IPS-11a (cell line): ENCODE results near the gene RBPMS2.
"Not testable (repeated sequence)": the region's sequence is repeated elsewhere in the genome, so short reads cannot be mapped to it uniquely, and the experiment has no call there.

Experiments
- H3K4me3 ChIP-seq: one replicate; pipeline ENCODE4 v1.5.1; 2013; ENCODE audit warnings: low read depth, low read length, control low read depth

The RBPMS2 gene

GRCh38 chr15:64754663-64755426 is 20.5 kb downstream of the RBPMS2 start:
- H3K4me3 ChIP-seq: no peak overlapping the region

GRCh38 chr15:64753480-64754185 is 21.8 kb downstream of the RBPMS2 start:
- H3K4me3 ChIP-seq: no peak overlapping the region

- no peak overlapping the region for H3K4me3 ChIP-seq
These were observed 23.9 kb downstream of the RBPMS2 start for GRCh38 chr15:64751464-64751863.

GRCh38 chr15:64749999-64750657 is 25.3 kb downstream of the RBPMS2 start:
- no peak overlapping the region for H3K4me3 ChIP-seq

GRCh38 chr15:64749167-64749566 is 26.2 kb downstream of the RBPMS2 start:
- no peak overlapping the region for H3K4me3 ChIP-seq

DNA sequence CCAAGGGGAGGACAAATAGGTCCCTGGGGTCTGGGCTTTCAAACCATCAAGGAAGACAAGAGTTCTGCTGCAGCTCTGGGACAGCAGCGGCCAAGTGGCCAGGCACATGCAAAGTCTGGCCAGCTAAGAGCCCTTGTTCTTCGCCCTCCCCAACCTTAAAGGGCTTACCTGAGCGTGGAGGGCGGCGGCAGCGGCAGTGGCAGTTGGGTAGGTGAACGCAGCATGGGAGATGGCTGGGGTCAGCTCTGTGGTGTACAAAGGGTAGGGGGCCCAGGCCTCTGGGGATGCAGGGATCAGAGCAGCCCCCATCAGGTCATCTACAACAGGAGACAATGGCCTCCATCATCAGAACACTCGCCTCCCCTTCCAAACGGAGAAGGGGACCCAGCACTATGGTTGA is 27.1 kb downstream of the RBPMS2 start:
- H3K4me3 ChIP-seq: no peak overlapping the region

DNA sequence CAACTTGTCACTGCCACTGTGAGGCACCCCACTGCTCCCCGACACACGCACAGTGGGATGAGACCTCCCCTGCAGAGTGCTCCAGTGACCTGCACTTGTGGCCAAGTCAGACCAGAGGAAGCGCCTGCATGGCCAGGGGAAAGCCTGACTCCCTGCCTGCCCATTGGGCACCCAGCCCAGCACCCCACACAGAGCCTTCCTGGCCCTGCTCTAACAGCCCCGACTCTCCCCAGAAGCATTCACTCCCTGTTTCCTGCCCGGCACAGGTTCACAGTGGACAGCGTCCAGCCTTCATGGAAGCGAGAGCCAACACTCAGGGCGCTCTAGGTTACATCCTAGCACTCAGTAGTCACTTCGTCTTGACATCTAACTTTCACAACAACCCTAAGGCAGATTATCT is 27.8 kb downstream of the RBPMS2 start:
- no peak overlapping the region for H3K4me3 ChIP-seq

GRCh38 chr15:64746921-64747320 is 28.5 kb downstream of the RBPMS2 start:
- no peak overlapping the region for H3K4me3 ChIP-seq

- no peak overlapping the region for H3K4me3 ChIP-seq
These were observed 29.0 kb downstream of the RBPMS2 start for GRCh38 chr15:64746356-64746755.

GRCh38 chr15:64743691-64744090 is 31.7 kb downstream of the RBPMS2 start:
- H3K4me3 ChIP-seq: no peak overlapping the region

- H3K4me3 ChIP-seq: no peak overlapping the region
These were observed 32.5 kb downstream of the RBPMS2 start for GRCh38 chr15:64742921-64743320.

DNA sequence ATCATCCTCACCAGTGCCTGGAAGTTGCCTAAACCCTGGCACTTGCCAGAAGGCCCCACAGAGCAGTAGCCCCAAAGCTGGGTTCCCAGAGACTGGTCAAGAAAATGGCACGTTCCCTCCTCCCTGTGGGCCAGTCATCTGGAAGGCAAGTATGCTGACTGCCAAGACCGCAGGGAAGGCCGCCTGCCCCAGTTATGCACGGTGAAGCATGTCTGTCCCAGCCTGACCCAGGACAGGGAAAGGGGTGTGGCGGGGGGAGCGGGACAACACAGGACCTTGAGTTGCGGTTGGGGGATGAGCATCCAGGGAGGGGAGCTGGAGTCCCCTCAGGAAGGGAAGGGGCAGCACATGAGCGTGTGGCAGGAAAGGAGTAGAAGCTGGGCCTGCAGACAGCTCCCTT is 33.0 kb downstream of the RBPMS2 start:
- H3K4me3 ChIP-seq: no peak overlapping the region

- H3K4me3 ChIP-seq: not testable (repeated sequence)
These were observed 33.7 kb downstream of the RBPMS2 start for GRCh38 chr15:64741708-64742107.

DNA sequence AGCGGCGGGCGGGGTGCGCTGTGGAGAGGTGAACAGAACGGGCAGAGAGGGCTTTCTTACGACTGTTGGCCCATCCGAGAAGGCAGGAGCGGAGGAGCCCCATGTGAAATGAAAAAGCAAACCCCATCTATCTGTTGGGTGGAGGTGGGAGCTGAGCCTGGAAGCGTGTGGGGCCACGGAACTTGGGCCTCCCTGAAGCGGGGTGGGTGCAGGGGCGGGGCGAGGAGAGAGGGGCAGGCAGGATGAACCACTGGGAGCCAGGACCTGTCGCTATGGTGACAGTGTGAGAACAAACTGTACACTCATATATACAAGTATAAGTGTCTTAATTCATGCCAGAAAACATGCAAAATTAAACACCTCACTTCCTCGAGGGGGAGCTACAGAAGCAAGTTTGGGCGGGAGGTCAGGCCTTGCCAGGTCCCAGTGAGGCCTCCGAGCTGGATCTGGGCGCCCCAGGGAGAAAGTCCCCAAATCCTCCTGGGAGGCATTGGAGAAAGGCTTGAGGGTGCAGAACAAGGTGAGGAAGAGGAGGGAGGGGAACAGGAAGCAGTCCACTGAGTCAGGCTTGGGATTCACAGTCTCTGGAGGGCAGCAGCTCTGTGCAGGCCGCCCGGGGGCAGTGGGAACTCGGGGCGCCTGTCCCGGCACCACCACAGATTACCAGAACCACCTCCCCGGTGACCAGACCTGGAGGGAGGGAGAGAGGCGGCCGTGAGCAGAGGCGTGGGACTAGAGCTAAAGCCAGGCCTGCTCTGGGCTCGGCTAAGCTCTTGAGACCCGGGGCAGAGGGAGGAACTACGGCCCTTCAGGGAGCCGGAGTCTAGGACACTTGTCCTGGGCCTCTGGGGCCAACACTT is 34.8 kb downstream of the RBPMS2 start:
- no peak overlapping the region for H3K4me3 ChIP-seq

GRCh38 chr15:64739577-64740143 is 35.7 kb downstream of the RBPMS2 start:
- H3K4me3 ChIP-seq: no peak overlapping the region

- no peak overlapping the region for H3K4me3 ChIP-seq
These were observed 36.2 kb downstream of the RBPMS2 start for GRCh38 chr15:64739156-64739555.

DNA sequence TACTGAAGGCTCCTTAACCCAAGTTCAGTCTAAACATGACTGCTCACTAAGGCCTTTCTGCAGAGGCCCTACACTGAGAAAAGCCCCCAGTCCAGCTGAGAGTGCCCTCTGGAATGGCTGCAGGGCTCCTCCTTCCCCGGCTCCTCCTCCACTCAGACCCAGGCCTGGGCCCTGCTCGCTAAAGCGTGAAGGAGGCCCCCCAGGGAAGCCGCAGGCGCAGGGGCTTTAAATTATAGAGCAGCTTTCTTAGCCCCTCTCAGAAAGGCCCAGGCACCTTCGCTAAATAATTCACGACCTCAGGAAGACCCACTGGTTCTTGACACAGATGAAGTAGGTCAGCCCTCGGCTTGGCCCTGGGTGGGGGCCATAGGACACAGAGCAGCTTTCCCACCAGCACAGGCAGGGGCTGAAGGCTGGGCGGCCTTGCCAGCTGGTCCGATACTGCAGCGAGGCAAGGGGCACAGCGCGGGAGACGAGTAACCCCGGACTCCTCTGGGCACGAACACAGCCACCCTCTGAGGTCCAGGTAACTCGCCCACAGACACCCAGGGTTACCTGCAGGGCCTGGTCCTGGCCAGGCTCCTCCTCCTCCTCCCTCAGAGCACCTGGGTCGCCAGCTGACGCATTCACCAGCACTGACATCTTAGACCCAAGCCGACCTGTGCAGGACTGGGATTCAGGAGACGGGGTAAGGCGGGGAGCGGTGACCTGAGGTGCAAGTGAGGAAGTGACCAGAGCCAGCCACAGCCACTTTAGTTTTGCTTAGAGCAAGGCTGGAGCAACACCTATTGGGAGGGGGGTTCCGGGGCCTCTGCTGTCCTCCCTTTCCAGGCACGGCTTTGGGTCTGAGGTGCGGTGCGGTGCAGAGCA is 36.9 kb downstream of the RBPMS2 start:
- H3K4me3 ChIP-seq: no peak overlapping the region

- H3K4me3 ChIP-seq: no peak overlapping the region
These were observed 43.1 kb downstream of the RBPMS2 start for GRCh38 chr15:64732156-64732860.

- no peak overlapping the region for H3K4me3 ChIP-seq
These were observed 43.6 kb downstream of the RBPMS2 start for GRCh38 chr15:64731805-64732151.
